ENCODE results near the gene DNAJB12. TPM values are rescaled to one million over a fixed set of nuclear protein-coding genes. Genes with fewer than 3 reads are reported as not detected.

DNAJB12 gene
- total RNA-seq, 1 experiment from 2014 or later: 25.8 TPM

DNA sequence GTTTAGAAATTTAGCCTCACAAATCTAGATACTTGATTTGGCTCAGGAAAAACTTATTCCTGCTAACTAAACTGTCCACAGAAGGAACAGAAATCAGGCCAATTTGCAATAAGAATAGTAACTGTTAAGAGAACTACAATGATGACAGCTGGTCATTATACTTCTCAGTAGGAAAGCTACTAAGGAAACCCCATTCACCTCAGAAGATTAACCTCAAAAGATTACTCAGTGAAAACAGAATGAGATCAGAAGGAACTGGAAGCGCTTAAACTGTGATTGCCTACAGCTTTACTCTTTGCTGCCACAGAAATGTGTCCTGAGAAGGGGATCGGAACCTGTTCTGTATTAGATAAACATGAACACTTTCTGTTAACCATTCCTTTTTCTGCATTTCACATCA lies 24.3 kb upstream of the DNAJB12 start:
- H3K27me3 ChIP-seq (ENCODE audit: insufficient read depth, low read length): no peaks in the 10 kb centered on the region
- H3K9me3 ChIP-seq (ENCODE audit: control insufficient read depth in 1 of 2, insufficient read depth in 1 of 2, low read depth in 1 of 2, low read length in 2 of 2): no peaks in the 10 kb centered on the region
- H3K79me2 ChIP-seq (ENCODE audit: insufficient read depth, low read length): no peaks in the 10 kb centered on the region
- ChIA-PET CTCF (no interaction called here), POLR2A (no interaction called here), RAD21 (ENCODE audit: low non-redundant PET in 1 of 2, low total read pairs in 2 of 2, uncharacterized antibody in 2 of 2, unreplicated experiment in 2 of 2) (no interaction called here)
- H3K9ac ChIP-seq (ENCODE audit: low read length): no peak overlapping the region
- no TSS peak for BruUV-seq (replicated peaks)
- no peaks in the 10 kb centered on the region for H3K9me2 ChIP-seq (ENCODE audit: insufficient read depth)
- H2AFZ ChIP-seq (ENCODE audit: low read depth, low read length, poor library complexity, severe bottlenecking): no peak overlapping the region
- H3K4me3 ChIP-seq (replicated peaks in 1 of 2; ENCODE audit: low read depth in 1 of 2, low read length in 2 of 2): no peak overlapping the region
- no peak for ATAC-seq
- no peaks in the 10 kb centered on the region for H3K4me1 ChIP-seq (ENCODE audit: control insufficient read depth in 1 of 2, insufficient read depth in 2 of 2, low read length in 2 of 2)
- H3K4me2 ChIP-seq (ENCODE audit: low read length): no peak overlapping the region
- no peak for DNase-seq (ENCODE audit: low read depth, low spot score)
- H3K36me3 ChIP-seq (ENCODE audit: control insufficient read depth in 1 of 2, insufficient read depth in 2 of 2, low read length in 2 of 2): no peaks in the 10 kb centered on the region
- TF ChIP-seq EZH2phosphoT487 (IDR thresholded peaks at IDR 0.05; ENCODE audit: borderline replicate concordance) (no peak), SRF (IDR thresholded peaks at IDR 0.05; ENCODE audit: low read depth) (no peak), CEBPB (IDR thresholded peaks at IDR 0.05; ENCODE audit: low read depth) (no peak), POLR2A (IDR thresholded peaks at IDR 0.05; ENCODE audit: borderline replicate concordance, extremely low read depth, insufficient read depth, insufficient read length) (no peak), YY1 (IDR thresholded peaks at IDR 0.05; ENCODE audit: extremely low read depth, insufficient replicate concordance, low read depth, low read length) (no peak), CBX3 (IDR thresholded peaks at IDR 0.05; ENCODE audit: low read depth) (no peak), FOSL1 (IDR thresholded peaks at IDR 0.05; ENCODE audit: low read depth) (no peak), ELF1 (IDR thresholded peaks at IDR 0.05; ENCODE audit: borderline replicate concordance, low read depth) (no peak), TCF7L2 (IDR thresholded peaks at IDR 0.05; ENCODE audit: borderline replicate concordance, extremely low read depth, insufficient read depth, insufficient read length) (no peak), ZNF274 (IDR thresholded peaks at IDR 0.05; ENCODE audit: low read depth, low read length) (no peak), JUND (IDR thresholded peaks at IDR 0.05) (no peak), SP1 (IDR thresholded peaks at IDR 0.05; ENCODE audit: low read depth) (no peak), RAD21 (IDR thresholded peaks at IDR 0.05; ENCODE audit: low read depth) (no peak), EGR1 (IDR thresholded peaks at IDR 0.05; ENCODE audit: low read depth) (no peak)
- TF ChIP-seq, protein P1, sequence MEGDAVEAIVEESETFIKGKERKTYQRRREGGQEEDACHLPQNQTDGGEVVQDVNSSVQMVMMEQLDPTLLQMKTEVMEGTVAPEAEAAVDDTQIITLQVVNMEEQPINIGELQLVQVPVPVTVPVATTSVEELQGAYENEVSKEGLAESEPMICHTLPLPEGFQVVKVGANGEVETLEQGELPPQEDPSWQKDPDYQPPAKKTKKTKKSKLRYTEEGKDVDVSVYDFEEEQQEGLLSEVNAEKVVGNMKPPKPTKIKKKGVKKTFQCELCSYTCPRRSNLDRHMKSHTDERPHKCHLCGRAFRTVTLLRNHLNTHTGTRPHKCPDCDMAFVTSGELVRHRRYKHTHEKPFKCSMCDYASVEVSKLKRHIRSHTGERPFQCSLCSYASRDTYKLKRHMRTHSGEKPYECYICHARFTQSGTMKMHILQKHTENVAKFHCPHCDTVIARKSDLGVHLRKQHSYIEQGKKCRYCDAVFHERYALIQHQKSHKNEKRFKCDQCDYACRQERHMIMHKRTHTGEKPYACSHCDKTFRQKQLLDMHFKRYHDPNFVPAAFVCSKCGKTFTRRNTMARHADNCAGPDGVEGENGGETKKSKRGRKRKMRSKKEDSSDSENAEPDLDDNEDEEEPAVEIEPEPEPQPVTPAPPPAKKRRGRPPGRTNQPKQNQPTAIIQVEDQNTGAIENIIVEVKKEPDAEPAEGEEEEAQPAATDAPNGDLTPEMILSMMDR (IDR thresholded peaks at IDR 0.05 in 2 of 3, conservative IDR thresholded peaks at IDR 0.05 in 1 of 3; ENCODE audit: borderline replicate concordance in 1 of 3, insufficient read depth in 1 of 3, low read depth in 2 of 3, low read length in 2 of 3): no peak
- TF ChIP-seq, protein P2, sequence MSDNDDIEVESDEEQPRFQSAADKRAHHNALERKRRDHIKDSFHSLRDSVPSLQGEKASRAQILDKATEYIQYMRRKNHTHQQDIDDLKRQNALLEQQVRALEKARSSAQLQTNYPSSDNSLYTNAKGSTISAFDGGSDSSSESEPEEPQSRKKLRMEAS (IDR thresholded peaks at IDR 0.05): no peak
- TF ChIP-seq, protein P3, sequence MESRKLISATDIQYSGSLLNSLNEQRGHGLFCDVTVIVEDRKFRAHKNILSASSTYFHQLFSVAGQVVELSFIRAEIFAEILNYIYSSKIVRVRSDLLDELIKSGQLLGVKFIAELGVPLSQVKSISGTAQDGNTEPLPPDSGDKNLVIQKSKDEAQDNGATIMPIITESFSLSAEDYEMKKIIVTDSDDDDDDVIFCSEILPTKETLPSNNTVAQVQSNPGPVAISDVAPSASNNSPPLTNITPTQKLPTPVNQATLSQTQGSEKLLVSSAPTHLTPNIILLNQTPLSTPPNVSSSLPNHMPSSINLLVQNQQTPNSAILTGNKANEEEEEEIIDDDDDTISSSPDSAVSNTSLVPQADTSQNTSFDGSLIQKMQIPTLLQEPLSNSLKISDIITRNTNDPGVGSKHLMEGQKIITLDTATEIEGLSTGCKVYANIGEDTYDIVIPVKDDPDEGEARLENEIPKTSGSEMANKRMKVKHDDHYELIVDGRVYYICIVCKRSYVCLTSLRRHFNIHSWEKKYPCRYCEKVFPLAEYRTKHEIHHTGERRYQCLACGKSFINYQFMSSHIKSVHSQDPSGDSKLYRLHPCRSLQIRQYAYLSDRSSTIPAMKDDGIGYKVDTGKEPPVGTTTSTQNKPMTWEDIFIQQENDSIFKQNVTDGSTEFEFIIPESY (IDR thresholded peaks at IDR 0.05; ENCODE audit: extremely low read depth, insufficient replicate concordance, low read length): no peak
- TF ChIP-seq, protein P4, sequence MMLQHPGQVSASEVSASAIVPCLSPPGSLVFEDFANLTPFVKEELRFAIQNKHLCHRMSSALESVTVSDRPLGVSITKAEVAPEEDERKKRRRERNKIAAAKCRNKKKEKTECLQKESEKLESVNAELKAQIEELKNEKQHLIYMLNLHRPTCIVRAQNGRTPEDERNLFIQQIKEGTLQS (IDR thresholded peaks at IDR 0.05): no peak
- no peaks in the 10 kb centered on the region for H4K20me1 ChIP-seq (ENCODE audit: insufficient read depth)
- no peak overlapping the region for H3K27ac ChIP-seq (ENCODE audit: low read depth, low read length)
- intact Hi-C loops (cut with micrococcal nuclease): loop anchor here (5.0 kb wide), 1 partner anchor 313 kb away; the partner anchor contains the start of gene MCU

Data from HCT116 (cell line).